K562 (cell line): ENCODE data around the gene PLXDC1. TPM values are rescaled to one million over a fixed set of nuclear protein-coding genes. Genes with fewer than 3 reads are reported as not detected.

Source experiments
- ATAC-seq: fragments of 200-7000 bp; cut with Tn5 transposase; 3 replicates; pipeline ENCODE4 v1.9.1; 2020; ENCODE audit warnings: moderate library complexity
- BruUV-seq: library from RNA; stranded (reverse); fragments of 400-500 nt; replicated peaks from 2 replicates; lab custom pipeline; 2021; lab: Mats Ljungman, UMichigan
- CTCF ChIA-PET: fragments of 300-600 bp; formaldehyde crosslinking; extraction: SDS; loops from one replicate; lab custom pipeline; 2021; ENCODE audit warnings: low intra/inter-chr PET ratio; lab: Yijun Ruan, JAX
- POLR2A ChIA-PET: fragments of 300-600, 350-650 bp; sonication (Branson Sonifier 250); formaldehyde crosslinking; extraction: SDS; loops from one replicate; lab custom pipeline; 2021; ENCODE audit warnings: antibody characterized with exemption, inconsistent platforms; lab: Yijun Ruan, JAX
- DNase-seq, 4 experiments: peaks; one replicate each; pipeline versions ENCODE4 v3.0.0 to v3.0.0-alpha.2; 2011 to 2018; ENCODE audit warnings: low spot score in 3 of 4, mixed read lengths in 3 of 4; ENCODE audit errors: extremely low read depth in 1 of 4
- FAIRE-seq: peaks from 2 replicates; lab custom pipeline; 2011; peaks lifted over from hg19 to GRCh38; lab: Jason Lieb, UNC
- H2AFZ ChIP-seq: 2 replicates; pipeline ENCODE4 v1.6.0; 2011; ENCODE audit warnings: low read depth, low read length, control low read depth, inconsistent platforms
- H3K27ac ChIP-seq: fragments of 200-600 bp; 3 replicates; pipeline ENCODE4 v1.8.0; 2011; ENCODE audit warnings: low read depth, mild to moderate bottlenecking, control low read depth, inconsistent platforms, low read length, moderate library complexity, mixed read lengths; ENCODE audit errors: extremely low read depth
- H3K27me3 ChIP-seq, 2 experiments: fragments of 300-600 bp in 1 of 2; 2 replicates in 1 of 2; 3 replicates in 1 of 2; pipeline versions ENCODE4 v1.6.0 to v1.8.0; 2011; ENCODE audit warnings: inconsistent platforms in 2 of 2, low read length in 2 of 2, mild to moderate bottlenecking in 1 of 2, mixed read lengths in 1 of 2, moderate library complexity in 1 of 2; ENCODE audit not compliant: control insufficient read depth in 2 of 2, insufficient read depth in 2 of 2
- H3K36me3 ChIP-seq: fragments of 300-600 bp; 3 replicates; pipeline ENCODE4 v1.8.0; 2011; ENCODE audit warnings: mild to moderate bottlenecking, low read length, inconsistent platforms; ENCODE audit not compliant: control insufficient read depth, insufficient read depth
- H3K4me1 ChIP-seq, 2 experiments: fragments of 200-600 bp in 1 of 2; replicated peaks in 1 of 2; 2 replicates in 1 of 2; 3 replicates in 1 of 2; pipeline versions ENCODE4 v1.5.1 to v1.8.0; 2011; ENCODE audit warnings: inconsistent platforms in 2 of 2, low read length in 2 of 2, mild to moderate bottlenecking in 1 of 2, mixed read lengths in 1 of 2, moderate library complexity in 1 of 2; ENCODE audit not compliant: control insufficient read depth in 2 of 2, insufficient read depth in 2 of 2
- H3K4me2 ChIP-seq: 2 replicates; pipeline ENCODE4 v1.6.1; 2011; ENCODE audit warnings: low read length, control low read depth, inconsistent platforms, mixed read lengths; ENCODE audit not compliant: insufficient read depth
- H3K4me3 ChIP-seq: fragments of 200-600 bp; sonication (generic), shearing (Covaris generic); 2 replicates; pipeline ENCODE4 v1.5.1; 2016; ENCODE audit warnings: control low read depth, inconsistent platforms
- H3K79me2 ChIP-seq: fragments of 200-600 bp; 3 replicates; pipeline ENCODE4 v1.8.0; 2011; ENCODE audit warnings: low read length, inconsistent platforms; ENCODE audit not compliant: control insufficient read depth, insufficient read depth
- H3K9ac ChIP-seq, 2 experiments: 2 replicates each; pipeline versions ENCODE4 v1.6.0 to v1.6.1; 2011; ENCODE audit warnings: low read depth in 2 of 2, low read length in 2 of 2, control low read depth in 1 of 2, inconsistent platforms in 1 of 2, mild to moderate bottlenecking in 1 of 2, mixed read lengths in 1 of 2; ENCODE audit not compliant: insufficient read depth in 1 of 2
- H3K9me1 ChIP-seq: one replicate; pipeline ENCODE4 v1.6.0; 2011; ENCODE audit warnings: inconsistent platforms, mild to moderate bottlenecking, low read length, moderate library complexity; ENCODE audit not compliant: control insufficient read depth, insufficient read depth
- H3K9me3 ChIP-seq: replicated peaks from 2 replicates; pipeline ENCODE4 v1.5.1; 2011; ENCODE audit warnings: low read depth, low read length, inconsistent platforms; ENCODE audit not compliant: control insufficient read depth, insufficient read depth
- H4K20me1 ChIP-seq: replicated peaks from 2 replicates; pipeline ENCODE4 v1.6.1; 2011; ENCODE audit warnings: low read length, inconsistent platforms, mixed read lengths; ENCODE audit not compliant: control insufficient read depth, insufficient read depth
- AFF1 ChIP-seq, 2 experiments: fragments of 450-650 bp; IDR thresholded peaks; 2 replicates each; pipeline ENCODE4 v1.6.1; 2018; ENCODE audit warnings: mild to moderate bottlenecking in 2 of 2, low read depth in 1 of 2; ENCODE audit not compliant: partially characterized antibody in 2 of 2
- BCL6 ChIP-seq: fragments of 250-450 bp; sonication (Bioruptor Pico); IDR thresholded peaks from 2 replicates; pipeline ENCODE4 v1.4.0; 2020
- BCOR ChIP-seq: fragments of 450-650 bp; IDR thresholded peaks from 2 replicates; pipeline ENCODE4 v1.6.1; 2016
- ETV6 ChIP-seq, 3 experiments: fragments of 150-350 bp in 1 of 3; sonication (generic) in 1 of 3; formaldehyde crosslinking in 1 of 3; IDR thresholded peaks; 2 replicates each; pipeline versions ENCODE4 v1.6.1 to v1.8.0; 2014 to 2022; ENCODE audit warnings: borderline replicate concordance in 2 of 3, low read depth in 2 of 3, antibody characterized with exemption in 1 of 3, low read length in 1 of 3, mild to moderate bottlenecking in 1 of 3, missing genetic modification reagents in 1 of 3
- MTF1 ChIP-seq: fragments of 250-450 bp; sonication (Bioruptor Pico); IDR thresholded peaks from 2 replicates; pipeline ENCODE4 v1.9.0; 2021; ENCODE audit warnings: moderate library complexity, mild to moderate bottlenecking, inconsistent platforms, borderline replicate concordance
- PTRF ChIP-seq: fragments of 450-650 bp; IDR thresholded peaks from 2 replicates; pipeline ENCODE4 v1.6.1; 2016; ENCODE audit warnings: mild to moderate bottlenecking, missing genetic modification characterization, missing compliant biosample characterization
- RAD21 ChIP-seq, 2 experiments: fragments of 250-450 bp in 1 of 2; fragments of 450-650 bp in 1 of 2; sonication (Bioruptor Pico) in 1 of 2; formaldehyde crosslinking in 1 of 2; IDR thresholded peaks in 1 of 2; conservative IDR thresholded peaks in 1 of 2; 2 replicates each; pipeline versions ENCODE4 v1.4.0 to v1.8.0; 2020 to 2022; ENCODE audit warnings: mild to moderate bottlenecking in 2 of 2, moderate library complexity in 1 of 2
- SRSF7 ChIP-seq: fragments of 200-400 bp; formaldehyde crosslinking; optimal IDR thresholded peaks from 2 replicates; pipeline ENCODE3; 2017; ENCODE audit warnings: mild to moderate bottlenecking, low read depth, low read length
- ZNF444 ChIP-seq: fragments of 250-450 bp; sonication (Bioruptor Pico); IDR thresholded peaks from 2 replicates; pipeline ENCODE4 v1.4.0; 2020; ENCODE audit warnings: mild to moderate bottlenecking, moderate library complexity
- WGBS: fragments of 100-300 bp; shearing (Covaris generic); methylation state at CpG from one replicate; pipeline ENCODE4 v1.1.6; 2016; ENCODE audit warnings: low coverage, mixed read lengths; ENCODE audit not compliant: insufficient coverage; ENCODE audit errors: missing lambda C conversion rate; 5-methylcytosine and 5-hydroxymethylcytosine counted together
- in situ Hi-C: fragments of 300-500 bp; cut with MboI; formaldehyde crosslinking; loops from 4 replicates; pipeline ENCODE4 v1.15.0; 2018; ENCODE audit warnings: inconsistent platforms, mixed read lengths
- intact Hi-C: fragments of 100-400 bp; cut with micrococcal nuclease; formaldehyde crosslinking; loops from 2 replicates; pipeline ENCODE4 v1.14.2; 2022
- polyA plus RNA-seq, 8 experiments: library from polyadenylated mRNA; depleted of rRNA in 4 of 8; stranded (reverse) in 5 of 8; unstranded in 3 of 8; fragments of >200 nt; fragmentation: Nextera tagmentation in 2 of 8; fragmentation: Illumina TruSeq in 1 of 8; extraction: Ambion mirVana in 2 of 8; extraction: Trizol in 1 of 8; gene quantifications; 2 replicates each; pipeline versions ENCODE4 v1.2.1 to v1.2.3, GENCODE V29; 2011 to 2014; ENCODE audit warnings: inconsistent platforms in 1 of 8, missing spikeins in 1 of 8
- total RNA-seq, 7 experiments: library from RNA; depleted of rRNA in 6 of 7; stranded (reverse); fragments of >200 nt in 6 of 7; fragmentation: Illumina TruSeq in 2 of 7; extraction: Trizol in 2 of 7; gene quantifications; 2 replicates each; pipeline versions ENCODE4 v1.2.1 to v1.2.3, GENCODE V29; 2011 to 2021; ENCODE audit warnings: low replicate concordance in 1 of 7

The PLXDC1 gene
- total and polyA plus RNA-seq, 9 of the 15 experiments (the other 6 are each of a cell fraction or from before 2014, with no cell fraction given) = not detected

DNA sequence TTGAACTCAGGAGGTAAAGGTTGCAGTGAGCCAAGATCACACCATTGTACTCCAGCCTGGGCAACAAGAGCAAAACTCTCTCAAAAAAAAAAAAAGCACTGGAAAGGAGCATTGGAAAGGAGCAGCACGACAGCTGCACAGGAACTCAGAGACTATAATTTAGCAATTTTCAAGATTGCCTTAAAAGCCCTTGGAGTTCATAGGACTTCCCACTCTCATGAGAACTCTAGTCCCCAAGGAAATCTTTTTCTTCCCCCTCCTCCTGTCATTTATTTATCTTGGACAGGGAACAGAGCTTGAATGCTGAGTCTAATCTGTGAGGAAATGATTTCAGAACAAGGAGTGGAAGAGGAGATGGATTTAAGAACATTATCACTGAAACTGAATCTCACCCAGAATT, 69.0 kb downstream of the PLXDC1 start:
- no peaks in the 10 kb centered on the region for H3K79me2 ChIP-seq
- no TSS peak for BruUV-seq
- intact Hi-C loops = no loop called here
- no peak for DNase-seq
- POLR2A ChIA-PET = interaction anchor here (0.6 to 1.1 kb wide), 4 partner anchors 8 to 722 kb away, joined by 3 to 4 read pairs (median 3); no protein-coding TSS in a partner anchor
- TF ChIP-seq ZNF444 (CRISPR knock-in tag) = no peak
- TF ChIP-seq MTF1 = no peak
- TF ChIP-seq RAD21 (CRISPR knock-in tag; conservative IDR thresholded peaks at IDR 0.05 in 1 of 2, IDR thresholded peaks at IDR 0.05 in 1 of 2) = no peak
- TF ChIP-seq SRSF7 = no peak
- TF ChIP-seq ETV6 (IDR thresholded peaks at IDR 0.05; ENCODE audit: borderline replicate concordance in 1 of 2, low read depth in 2 of 2, low read length in 1 of 2) = no peak
- no peak for TF ChIP-seq ETV6 (CRISPR knock-in tag; IDR thresholded peaks at IDR 0.05; ENCODE audit: borderline replicate concordance)
- TF ChIP-seq BCL6 (CRISPR knock-in tag) = no peak
- TF ChIP-seq AFF1 (IDR thresholded peaks at IDR 0.05; ENCODE audit: low read depth in 1 of 2, partially characterized antibody in 2 of 2) = no peak
- no peak for TF ChIP-seq PTRF
- no peak for TF ChIP-seq BCOR
- TF ChIP-seq, all 486 proteins: peak for 0
- peaks cover 28 to 77% of the 10 kb centered on the region in 2 experiments for H3K27me3 ChIP-seq
- H3K27ac ChIP-seq = no peak overlapping the region
- no peak overlapping the region for H3K9ac ChIP-seq
- H3K4me3 ChIP-seq = no peak overlapping the region
- CTCF ChIA-PET = no interaction called here
- WGBS = 0% methylated on average over 1 of the region's 1 CpG
- H4K20me1 ChIP-seq = peaks cover 6% of the 10 kb centered on the region; the same call in 1 of the 2 replicates
- peaks cover 3% of the 10 kb centered on the region for H3K9me1 ChIP-seq
- ATAC-seq (no peak), FAIRE-seq (no peak)
- H3K36me3 ChIP-seq = no peaks in the 10 kb centered on the region
- no peak overlapping the region for H2AFZ ChIP-seq
- in situ Hi-C loops = no loop called here
- no peaks in the 10 kb centered on the region for H3K9me3 ChIP-seq
- H3K4me2 ChIP-seq = no peak overlapping the region
- H3K4me1 ChIP-seq = 0 out of 5 replicates have a peak, but pooled peaks cover 0 to 4% of the 10 kb centered on the region in 2 experiments
